M059J (cell line): Measurements from ENCODE around the gene RCVRN. TPM values are rescaled to one million over a fixed set of nuclear protein-coding genes. Genes with fewer than 3 reads are reported as not detected.

Source experiments
- DNase-seq: peaks from one replicate; pipeline ENCODE4 v3.0.0-alpha.2; 2012; ENCODE audit warnings: low read depth
- total RNA-seq: library from RNA; depleted of rRNA; stranded (reverse); fragments of >200 nt; shearing (Covaris generic); gene quantifications from 2 replicates; pipeline ENCODE4 v1.2.3, GENCODE V29; 2014

RCVRN gene
- total RNA-seq, 1 experiment from 2014 or later: not detected

DNA sequence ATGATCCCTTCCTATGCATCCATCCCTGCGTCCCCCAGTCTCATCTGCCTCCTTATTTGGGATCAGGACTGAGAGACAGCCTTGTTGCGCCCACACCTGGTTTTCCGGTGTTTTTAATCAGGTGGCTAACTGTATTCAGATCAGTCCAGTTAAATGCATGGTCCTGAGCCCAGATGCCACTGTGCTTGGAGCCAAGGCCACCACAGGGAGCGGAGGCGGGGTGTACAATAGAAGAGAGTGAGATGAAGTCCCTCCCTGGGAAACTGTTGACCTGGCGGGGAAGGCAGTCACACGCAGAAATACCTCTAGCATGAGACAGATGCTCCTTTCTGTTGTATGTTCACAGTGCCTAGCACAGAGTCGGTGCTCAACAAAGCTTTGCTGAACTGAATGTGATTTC lies 6.3 kb downstream of the RCVRN start:
- no peak for DNase-seq

GRCh38 chr17:9897372-9897968 lies 7.6 kb downstream of the RCVRN start:
- DNase-seq: no peak

GRCh38 chr17:9895923-9896322 lies 9.1 kb downstream of the RCVRN start:
- DNase-seq: no peak

GRCh38 chr17:9894231-9894630 lies 10.8 kb downstream of the RCVRN start:
- DNase-seq: no peak

- peak; percentile 80 for DNase-seq
These were observed 11.6 kb downstream of the RCVRN start for GRCh38 chr17:9893411-9894012.

- DNase-seq: peak; percentile 34
These were observed 14.9 kb downstream of the RCVRN start for GRCh38 chr17:9890124-9890523.

GRCh38 chr17:9887508-9887907 lies 17.6 kb downstream of the RCVRN start:
- DNase-seq: peak; percentile 34

GRCh38 chr17:9886141-9886930 lies 18.7 kb downstream of the RCVRN start:
- DNase-seq: no peak

DNA sequence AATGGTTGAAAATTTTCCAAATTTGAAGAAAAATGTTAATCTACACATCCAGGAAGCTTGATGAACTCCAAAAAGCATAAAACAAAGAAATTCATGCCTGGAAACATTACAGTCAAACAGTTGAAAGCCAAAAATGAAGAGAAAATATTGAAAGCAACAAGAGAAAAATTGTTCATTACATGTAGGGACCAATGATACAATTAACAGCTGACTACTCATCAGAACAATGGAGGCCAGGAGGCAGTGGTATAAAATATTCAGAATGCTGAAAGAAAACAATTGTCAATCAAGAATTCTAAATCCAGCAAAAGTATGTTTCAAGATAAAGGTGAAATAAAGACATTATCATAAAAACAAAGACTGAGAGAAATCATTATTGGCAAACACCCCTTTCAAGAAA lies 21.6 kb downstream of the RCVRN start:
- no peak for DNase-seq

DNA sequence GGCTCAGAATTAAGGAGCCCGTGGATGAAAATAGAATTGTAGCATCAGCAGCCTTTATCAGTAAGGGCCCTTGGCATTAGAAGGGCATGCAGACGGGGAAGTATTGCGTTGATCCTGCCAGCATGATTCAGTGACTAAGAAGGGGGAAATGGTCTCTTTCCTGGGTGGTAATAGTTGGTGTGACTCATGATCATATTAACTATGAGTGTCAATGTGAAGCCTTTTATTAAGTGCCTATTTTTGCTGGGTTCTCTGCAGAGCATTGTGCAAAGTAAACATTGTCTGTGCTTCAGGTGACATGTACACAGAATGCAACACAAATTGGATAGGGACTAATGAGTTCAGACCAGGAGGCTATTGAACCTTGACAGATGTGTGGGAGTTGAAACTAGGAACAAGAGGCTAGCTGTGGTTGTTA lies 24.5 kb downstream of the RCVRN start:
- DNase-seq: peak; percentile 81

GRCh38 chr17:9878786-9879525 lies 26.1 kb downstream of the RCVRN start:
- DNase-seq: peak; percentile 54

DNA sequence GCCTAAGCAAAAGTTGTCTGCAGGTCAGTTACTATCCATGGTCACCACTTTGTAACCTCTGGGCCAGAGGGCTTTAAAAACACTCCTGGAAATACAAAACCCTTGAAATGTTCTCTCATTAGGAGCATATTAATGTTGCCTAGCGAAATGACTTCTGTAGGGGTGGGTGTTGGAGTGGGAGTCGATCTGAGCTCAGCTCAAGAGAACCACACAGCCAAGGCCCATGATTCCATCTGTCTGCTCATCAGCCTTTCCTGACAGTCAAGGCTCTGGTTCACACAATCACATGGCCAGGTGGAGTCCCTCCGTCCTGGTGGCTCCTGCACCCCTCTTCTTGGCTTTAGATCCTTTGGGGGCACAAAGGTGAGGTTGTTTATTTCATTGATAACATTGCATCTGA lies 26.7 kb downstream of the RCVRN start:
- no peak for DNase-seq

GRCh38 chr17:9875441-9875840 lies 29.6 kb downstream of the RCVRN start:
- DNase-seq: peak; percentile 71

DNA sequence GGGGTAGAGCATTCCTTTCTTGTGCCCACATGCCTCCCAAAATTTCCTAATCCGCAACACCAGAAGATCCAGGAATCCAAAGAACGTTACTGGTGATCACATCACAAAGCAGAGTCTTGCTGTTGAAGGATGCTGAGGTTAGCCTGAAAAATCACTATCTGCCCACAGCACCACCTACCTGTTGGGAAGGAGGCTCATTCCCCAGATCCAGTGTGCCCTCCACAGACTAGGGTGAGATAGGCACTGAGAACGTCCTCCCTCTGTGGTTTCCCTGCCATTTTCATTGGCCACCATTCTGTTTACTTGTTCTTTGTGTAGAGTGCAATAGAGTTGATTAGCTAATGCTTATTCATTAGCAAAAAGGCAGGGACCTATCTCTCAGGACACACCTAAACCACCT lies 30.3 kb downstream of the RCVRN start:
- no peak for DNase-seq

DNA sequence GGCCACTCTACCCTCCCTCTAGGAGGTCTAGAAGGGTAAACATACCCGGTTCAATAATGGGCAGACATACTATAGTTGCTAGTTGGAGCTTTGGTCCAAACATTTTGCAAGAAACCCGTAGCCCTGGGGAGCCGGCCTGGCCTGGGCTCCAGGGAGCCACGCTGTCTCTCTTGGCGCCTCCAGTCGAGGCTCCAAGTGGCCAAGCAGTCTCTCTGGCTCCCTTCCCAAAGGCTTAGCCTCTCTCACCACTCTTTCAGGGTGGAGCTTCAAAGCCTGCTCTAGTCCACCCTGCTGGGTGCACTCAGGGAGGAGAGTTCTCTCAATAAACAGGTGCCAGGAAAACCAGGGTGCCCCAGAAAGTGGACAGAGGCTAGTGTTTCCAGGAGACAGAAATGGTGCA lies 32.2 kb downstream of the RCVRN start:
- DNase-seq: peak; percentile 3

GRCh38 chr17:9868552-9868951 lies 36.5 kb downstream of the RCVRN start:
- DNase-seq: no peak

- no peak for DNase-seq
These were observed 39.5 kb downstream of the RCVRN start for GRCh38 chr17:9865586-9865985.

- no peak for DNase-seq
These were observed 42.1 kb downstream of the RCVRN start for GRCh38 chr17:9862949-9863348.

- DNase-seq: no peak
These were observed 42.9 kb downstream of the RCVRN start for GRCh38 chr17:9862220-9862619.

- no peak for DNase-seq
These were observed 44.2 kb downstream of the RCVRN start for GRCh38 chr17:9860851-9861250.

DNA sequence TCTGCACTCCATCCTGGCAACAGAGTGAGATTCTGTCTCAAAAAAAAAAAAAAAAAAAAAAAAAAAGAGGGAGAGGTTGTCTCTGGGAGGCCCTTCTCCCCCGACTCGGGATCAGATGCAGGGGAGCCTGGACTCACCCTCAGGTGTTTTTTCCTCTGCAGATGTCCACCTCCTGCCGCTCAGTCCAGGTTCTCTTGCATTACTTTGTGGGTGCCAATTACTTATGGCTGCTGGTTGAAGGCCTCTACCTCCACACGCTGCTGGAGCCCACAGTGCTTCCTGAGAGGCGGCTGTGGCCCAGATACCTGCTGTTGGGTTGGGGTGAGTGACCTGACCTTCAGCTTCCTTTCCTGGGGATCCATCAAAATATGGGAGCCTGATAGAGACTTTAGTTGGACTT lies 45.3 kb downstream of the RCVRN start:
- no peak for DNase-seq

DNA sequence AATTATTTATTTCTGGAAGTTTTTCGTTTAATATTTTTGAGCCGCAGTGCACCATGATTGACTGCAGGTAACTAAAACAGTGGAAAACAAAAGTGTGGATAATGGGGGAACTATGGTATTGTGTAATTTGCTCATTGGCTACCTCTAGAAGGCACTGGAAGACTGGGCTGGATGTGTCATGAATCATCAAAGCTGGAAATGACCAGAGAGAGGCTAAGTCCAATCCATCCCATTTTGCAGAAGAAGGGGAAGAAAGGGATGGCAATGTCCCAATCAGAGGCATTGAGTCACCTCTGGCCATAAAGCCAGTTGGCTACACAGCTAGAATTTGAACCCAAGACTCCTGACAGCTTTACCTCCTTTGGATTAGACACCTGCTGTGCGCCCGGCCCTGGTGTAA lies 50.0 kb downstream of the RCVRN start:
- no peak for DNase-seq
